MCF 10A (cell line): Measurements from ENCODE around the gene CDK14. TPM values are rescaled to one million over a fixed set of nuclear protein-coding genes. Genes with fewer than 3 reads are reported as not detected.
A peak's percentile ranks its signal among the peaks of the same experiment; 100 is the strongest.

Source experiments
- BruUV-seq: library from RNA; stranded (reverse); fragments of 400-500 nt; replicated peaks from 2 replicates; lab custom pipeline; 2021; lab: Mats Ljungman, UMichigan
- CTCF ChIA-PET: fragments of 300-600 bp; sonication (Branson Sonifier 250); formaldehyde crosslinking; extraction: SDS; loops from one replicate; lab custom pipeline; 2021; ENCODE audit warnings: antibody characterized with exemption, inconsistent platforms; lab: Yijun Ruan, JAX
- POLR2A ChIA-PET: fragments of 300-600, 350-650 bp; sonication (Branson Sonifier 250); formaldehyde crosslinking; extraction: SDS; loops from one replicate; lab custom pipeline; 2020; ENCODE audit warnings: antibody characterized with exemption, inconsistent platforms; lab: Yijun Ruan, JAX
- DNase-seq: peaks from one replicate; pipeline ENCODE4 v3.0.0-alpha.2; 2018; ENCODE audit not compliant: unreplicated experiment
- H3K27ac Mint-ChIP-seq: one replicate; pipeline ENCODE4 v1.8.0; 2022; ENCODE audit warnings: mild to moderate bottlenecking, low read depth, mixed read lengths; ENCODE audit not compliant: unreplicated experiment
- H3K27me3 Mint-ChIP-seq: one replicate; pipeline ENCODE4 v1.8.0; 2022; ENCODE audit warnings: mixed read lengths; ENCODE audit not compliant: insufficient read depth, unreplicated experiment
- H3K36me3 Mint-ChIP-seq: one replicate; pipeline ENCODE4 v1.8.0; 2022; ENCODE audit warnings: mild to moderate bottlenecking, moderate library complexity, mixed read lengths; ENCODE audit not compliant: insufficient read depth, unreplicated experiment
- H3K4me1 Mint-ChIP-seq: one replicate; pipeline ENCODE4 v1.8.0; 2022; ENCODE audit warnings: mixed read lengths; ENCODE audit not compliant: insufficient read depth, unreplicated experiment
- H3K4me3 Mint-ChIP-seq: one replicate; pipeline ENCODE4 v1.8.0; 2022; ENCODE audit warnings: mild to moderate bottlenecking, moderate library complexity, mixed read lengths; ENCODE audit not compliant: unreplicated experiment
- H3K9me3 Mint-ChIP-seq: one replicate; pipeline ENCODE4 v1.8.0; 2022; ENCODE audit warnings: mixed read lengths; ENCODE audit not compliant: unreplicated experiment
- CTCF ChIP-seq: fragments of 200-600 bp; IDR thresholded peaks from one replicate; pipeline ENCODE4 v1.8.0; 2022; ENCODE audit warnings: antibody characterized with exemption, mild to moderate bottlenecking; ENCODE audit not compliant: unreplicated experiment
- intact Hi-C: fragments of 100-400 bp; cut with micrococcal nuclease; formaldehyde crosslinking; loops from 2 replicates; pipeline ENCODE4 v1.14.1; 2022
- total RNA-seq: library from RNA; stranded (reverse); gene quantifications from 2 replicates; pipeline ENCODE4 v1.2.3, GENCODE V29; 2022

CDK14 gene
- total RNA-seq, 1 experiment from 2014 or later = 32.0 TPM

GRCh38 chr7:90736316-90736715 lies 140.2 kb downstream of the CDK14 start:
- intact Hi-C loops = no loop called here
- peaks cover 20% of the 10 kb centered on the region for H3K9me3 Mint-ChIP-seq
- ChIA-PET CTCF (no interaction called here), POLR2A (no interaction called here)
- no peak overlapping the region for H3K4me3 Mint-ChIP-seq
- no peak for TF ChIP-seq CTCF
- no peaks in the 10 kb centered on the region for H3K27me3 Mint-ChIP-seq
- peaks cover 23% of the 10 kb centered on the region for H3K36me3 Mint-ChIP-seq
- H3K27ac Mint-ChIP-seq = no peak overlapping the region
- no TSS peak for BruUV-seq
- no peak for DNase-seq
- peaks cover 9% of the 10 kb centered on the region for H3K4me1 Mint-ChIP-seq

GRCh38 chr7:90736968-90737939 lies 141.1 kb downstream of the CDK14 start:
- Mint-ChIP-seq H3K9me3 (peaks cover 20% of the 10 kb centered on the region), H3K27ac (peak overlapping the region; percentile 46), H3K4me3 (no peak overlapping the region), H3K36me3 (peaks cover 16% of the 10 kb centered on the region), H3K27me3 (no peaks in the 10 kb centered on the region), H3K4me1 (peaks cover 9% of the 10 kb centered on the region)
- intact Hi-C loops = no loop called here
- TF ChIP-seq CTCF = no peak
- ChIA-PET CTCF (interaction anchor here (0.7 kb wide), 1 partner anchor 13 kb away, joined by 3 read pairs; no protein-coding TSS in a partner anchor), POLR2A (no interaction called here)
- DNase-seq = no peak
- BruUV-seq = no TSS peak

GRCh38 chr7:90738249-90738648 lies 142.1 kb downstream of the CDK14 start:
- Mint-ChIP-seq H3K27ac (no peak overlapping the region), H3K36me3 (peaks cover 10% of the 10 kb centered on the region), H3K27me3 (no peaks in the 10 kb centered on the region), H3K9me3 (peaks cover 13% of the 10 kb centered on the region), H3K4me3 (no peak overlapping the region), H3K4me1 (peaks cover 9% of the 10 kb centered on the region)
- no peak for DNase-seq
- ChIA-PET POLR2A (no interaction called here), CTCF (interaction anchor here (0.6 to 0.7 kb wide), 2 partner anchors 14 to 16 kb away, joined by 3 read pairs; no protein-coding TSS in a partner anchor)
- BruUV-seq = no TSS peak
- intact Hi-C loops = no loop called here
- TF ChIP-seq CTCF = no peak

GRCh38 chr7:90739716-90740115 lies 143.6 kb downstream of the CDK14 start:
- no peaks in the 10 kb centered on the region for H3K36me3 Mint-ChIP-seq
- H3K27ac Mint-ChIP-seq = no peak overlapping the region
- ChIA-PET CTCF (no interaction called here), POLR2A (interaction anchor here (0.7 kb wide), 1 partner anchor 713 kb away, joined by 3 read pairs; no protein-coding TSS in a partner anchor)
- no peak overlapping the region for H3K4me3 Mint-ChIP-seq
- H3K27me3 Mint-ChIP-seq = no peaks in the 10 kb centered on the region
- H3K9me3 Mint-ChIP-seq = peaks cover under 1% of the 10 kb centered on the region
- BruUV-seq = no TSS peak
- DNase-seq = no peak
- no peak for TF ChIP-seq CTCF
- H3K4me1 Mint-ChIP-seq = peaks cover 10% of the 10 kb centered on the region
- intact Hi-C loops = no loop called here
